Neural cell (in vitro differentiated cells): Measurements from ENCODE around the gene DPH5. TPM values are rescaled to one million over a fixed set of nuclear protein-coding genes. Genes with fewer than 3 reads are reported as not detected.

Experiments
- H2AFZ ChIP-seq: fragments of 200-600, 300-800 bp; sonication (generic), shearing (Covaris generic); 2 replicates; pipeline ENCODE4 v1.6.0; 2014; ENCODE audit warnings: low read depth, mild to moderate bottlenecking, antibody characterized with exemption, low read length, moderate library complexity
- H3F3A ChIP-seq: fragments of 200-600 bp; shearing (Covaris generic); 2 replicates; pipeline ENCODE4 v1.6.1; 2016; ENCODE audit warnings: mild to moderate bottlenecking, moderate library complexity, mixed read lengths, antibody characterized with exemption, low read length; ENCODE audit not compliant: insufficient read depth, poor library complexity, severe bottlenecking
- H3K27ac ChIP-seq: fragments of 200-600, 300-800 bp; sonication (generic), shearing (Covaris generic); 2 replicates; pipeline ENCODE4 v1.5.1; 2014; ENCODE audit warnings: mild to moderate bottlenecking, low read length, moderate library complexity
- H3K27me3 ChIP-seq: fragments of 300-800, 200-600 bp; sonication (generic), shearing (Covaris generic); 2 replicates; pipeline ENCODE4 v1.6.0; 2014; ENCODE audit warnings: mild to moderate bottlenecking, low read depth, low read length, moderate library complexity; ENCODE audit not compliant: insufficient read depth
- H3K36me3 ChIP-seq: fragments of 300-800, 200-600 bp; sonication (generic), shearing (Covaris generic); 2 replicates; pipeline ENCODE4 v1.5.1; 2014; ENCODE audit warnings: mild to moderate bottlenecking, antibody characterized with exemption, low read length, moderate library complexity; ENCODE audit not compliant: insufficient read depth
- H3K4me2 ChIP-seq: fragments of 300-800, 200-600 bp; sonication (generic), shearing (Covaris generic); 2 replicates; pipeline ENCODE4 v1.6.0; 2014; ENCODE audit warnings: mild to moderate bottlenecking, low read length
- H3K4me3 ChIP-seq: fragments of 300-800, 200-600 bp; sonication (generic), shearing (Covaris generic); 2 replicates; pipeline ENCODE4 v1.5.1; 2014; ENCODE audit warnings: mild to moderate bottlenecking, low read length, moderate library complexity
- H3K79me2 ChIP-seq: fragments of 200-600 bp; shearing (Covaris generic); replicated peaks from 2 replicates; pipeline ENCODE4 v1.6.0; 2014; ENCODE audit warnings: mild to moderate bottlenecking, low read length, moderate library complexity; ENCODE audit not compliant: insufficient read depth
- H3K9ac ChIP-seq: fragments of 300-800, 200-600 bp; sonication (generic), shearing (Covaris generic); 2 replicates; pipeline ENCODE4 v1.6.1; 2016; ENCODE audit warnings: mild to moderate bottlenecking, low read length, mixed read lengths
- H3K9me2 ChIP-seq: fragments of 200-600 bp; shearing (Covaris generic); 2 replicates; pipeline ENCODE4 v1.6.1; 2016; ENCODE audit warnings: mild to moderate bottlenecking, low read length, mixed read lengths; ENCODE audit not compliant: insufficient read depth
- H3K9me3 ChIP-seq: fragments of 200-600, 300-800 bp; sonication (generic), shearing (Covaris generic); 2 replicates; pipeline ENCODE4 v1.6.1; 2016; ENCODE audit warnings: mild to moderate bottlenecking, mixed run types, low read length, moderate library complexity, mixed read lengths
- H4K20me1 ChIP-seq: fragments of 200-600 bp; shearing (Covaris generic); 2 replicates; pipeline ENCODE4 v1.6.1; 2016; ENCODE audit warnings: mild to moderate bottlenecking, mixed run types; ENCODE audit not compliant: insufficient read depth
- CTCF ChIP-seq: fragments of 450-650 bp; IDR thresholded peaks from 2 replicates; pipeline ENCODE4 v1.5.1; 2014; ENCODE audit warnings: antibody characterized with exemption, mild to moderate bottlenecking, moderate library complexity; ENCODE audit not compliant: poor library complexity, severe bottlenecking
- EP300 ChIP-seq: fragments of 450-650 bp; conservative IDR thresholded peaks from 2 replicates; pipeline ENCODE4 v1.6.1; 2014; ENCODE audit warnings: antibody characterized with exemption, mild to moderate bottlenecking, moderate library complexity; ENCODE audit not compliant: poor library complexity, severe bottlenecking
- EZH2 ChIP-seq: fragments of 200-600, 300-800 bp; shearing (Covaris generic), sonication (generic); IDR thresholded peaks from 2 replicates; pipeline ENCODE4 v1.6.1; 2014; ENCODE audit warnings: antibody characterized with exemption, low read length, borderline replicate concordance, mild to moderate bottlenecking; ENCODE audit not compliant: insufficient read depth, poor library complexity, severe bottlenecking
- MXI1 ChIP-seq: fragments of 450-650 bp; conservative IDR thresholded peaks from 2 replicates; pipeline ENCODE4 v1.6.1; 2014; ENCODE audit warnings: antibody characterized with exemption, mild to moderate bottlenecking; ENCODE audit not compliant: poor library complexity, severe bottlenecking
- POLR2AphosphoS5 ChIP-seq: IDR thresholded peaks from 2 replicates; pipeline ENCODE4 v1.6.1; 2012
- RAD21 ChIP-seq: fragments of 450-650 bp; conservative IDR thresholded peaks from 2 replicates; pipeline ENCODE4 v1.6.1; 2014; ENCODE audit warnings: antibody characterized with exemption, mild to moderate bottlenecking, moderate library complexity
- REST ChIP-seq: IDR thresholded peaks from 2 replicates; pipeline ENCODE4 v1.6.1; 2012; ENCODE audit warnings: borderline replicate concordance
- SMC3 ChIP-seq: fragments of 450-650 bp; conservative IDR thresholded peaks from 2 replicates; pipeline ENCODE4 v1.6.1; 2014; ENCODE audit warnings: antibody characterized with exemption, mild to moderate bottlenecking, moderate library complexity; ENCODE audit not compliant: poor library complexity
- TAF1 ChIP-seq: IDR thresholded peaks from 2 replicates; pipeline ENCODE4 v1.6.1; 2012; ENCODE audit warnings: low read depth
- polyA plus RNA-seq: library from polyadenylated mRNA; depleted of rRNA; stranded (reverse); fragments of >200 nt; gene quantifications from 2 replicates; pipeline ENCODE4 v1.2.3, GENCODE V29; 2014

DPH5 gene
- polyA plus RNA-seq, 1 donor from 2014 or later: 55.7 TPM

- Histone ChIP-seq H3K9me2 (no peaks in the 10 kb centered on the region), H3K27ac (peak overlapping the region; percentile 66), H3K9me3 (no peaks in the 10 kb centered on the region), H2AFZ (peak overlapping the region; percentile 67), H3K4me2 (peak overlapping the region; percentile 98), H4K20me1 (no peaks in the 10 kb centered on the region), H3K27me3 (no peaks in the 10 kb centered on the region), H3K79me2 (peaks cover 19% of the 10 kb centered on the region), H3F3A (no peaks in the 10 kb centered on the region), H3K9ac (peak overlapping the region; percentile 75), H3K36me3 (no peaks in the 10 kb centered on the region), H3K4me3 (peak overlapping the region; percentile 77)
- no peak for TF ChIP-seq POLR2AphosphoS5
- TF ChIP-seq RAD21: no peak
- TF ChIP-seq EP300: no peak
- TF ChIP-seq MXI1: no peak
- no peak for TF ChIP-seq EZH2
- no peak for TF ChIP-seq REST
- TF ChIP-seq CTCF: no peak
- no peak for TF ChIP-seq SMC3
Measured at GRCh38 chr1:101026430-101026788, 825 bp upstream of the DPH5 start.

GRCh38 chr1:101025283-101025656 is 314 bp downstream of the DPH5 start:
- Histone ChIP-seq H3K79me2 (peaks cover 19% of the 10 kb centered on the region), H3K4me2 (peak overlapping the region; percentile 76)

GRCh38 chr1:101022294-101022693 is 3.3 kb downstream of the DPH5 start:
- peaks cover 17% of the 10 kb centered on the region for H3K79me2 ChIP-seq
- no peak overlapping the region for H3K27ac ChIP-seq
- no peaks in the 10 kb centered on the region for H3K9me2 ChIP-seq
- no peaks in the 10 kb centered on the region for H3F3A ChIP-seq
- no peaks in the 10 kb centered on the region for H3K36me3 ChIP-seq
- no peak overlapping the region for H2AFZ ChIP-seq
- H3K9ac ChIP-seq: no peak overlapping the region
- no peaks in the 10 kb centered on the region for H4K20me1 ChIP-seq
- no peak overlapping the region for H3K4me3 ChIP-seq
- H3K9me3 ChIP-seq: no peaks in the 10 kb centered on the region
- no peak overlapping the region for H3K4me2 ChIP-seq
- no peaks in the 10 kb centered on the region for H3K27me3 ChIP-seq
- TF ChIP-seq REST: no peak
- TF ChIP-seq EP300: no peak
- no peak for TF ChIP-seq RAD21
- TF ChIP-seq TAF1: no peak
- no peak for TF ChIP-seq MXI1
- no peak for TF ChIP-seq POLR2AphosphoS5
- TF ChIP-seq CTCF: no peak
- TF ChIP-seq SMC3: no peak

More at GRCh38 chr1:101025283-101025656, 314 bp downstream of the DPH5 start:
- no peak for TF ChIP-seq EP300
- Histone ChIP-seq H3F3A (no peaks in the 10 kb centered on the region), H3K27me3 (no peaks in the 10 kb centered on the region), H3K9ac (peak overlapping the region; percentile 75), H3K4me3 (peak overlapping the region; percentile 77), H2AFZ (peak overlapping the region; percentile 67), H3K9me2 (no peaks in the 10 kb centered on the region), H3K36me3 (no peaks in the 10 kb centered on the region), H3K27ac (peak overlapping the region; percentile 66), H4K20me1 (no peaks in the 10 kb centered on the region), H3K9me3 (no peaks in the 10 kb centered on the region)
